OCI-LY1 (cell line): ENCODE data around the gene RBMS3.

Experiments
- H2AFZ ChIP-seq: fragments of 200-600 bp; sonication (generic), shearing (Covaris generic); 2 replicates; pipeline ENCODE4 v1.6.0; 2014; ENCODE audit warnings: antibody characterized with exemption, mild to moderate bottlenecking, low read length
- H3F3A ChIP-seq: fragments of 200-600 bp; sonication (generic), shearing (Covaris generic); 2 replicates; pipeline ENCODE4 v1.6.0; 2014; ENCODE audit warnings: mild to moderate bottlenecking, antibody characterized with exemption, low read length, moderate library complexity; ENCODE audit not compliant: insufficient read depth
- H3K27ac ChIP-seq: fragments of 200-600 bp; sonication (generic); 2 replicates; pipeline ENCODE4 v1.5.1; 2014; ENCODE audit warnings: low read length, mixed run types, mild to moderate bottlenecking, low read depth; ENCODE audit not compliant: poor library complexity, severe bottlenecking
- H3K27me3 ChIP-seq: fragments of 200-600 bp; sonication (generic); 2 replicates; pipeline ENCODE4 v1.6.0; 2014; ENCODE audit warnings: antibody characterized with exemption, mild to moderate bottlenecking, low read length, moderate library complexity; ENCODE audit not compliant: insufficient read depth
- H3K36me3 ChIP-seq: fragments of 200-600 bp; sonication (generic); 2 replicates; pipeline ENCODE4 v1.6.1; 2014; ENCODE audit warnings: mild to moderate bottlenecking, antibody characterized with exemption, low read length, moderate library complexity, mixed read lengths; ENCODE audit not compliant: insufficient read depth
- H3K4me1 ChIP-seq: fragments of 200-600 bp; sonication (generic); 2 replicates; pipeline ENCODE4 v1.5.1; 2014; ENCODE audit warnings: mild to moderate bottlenecking, low read length, moderate library complexity; ENCODE audit not compliant: insufficient read depth, severe bottlenecking
- H3K4me2 ChIP-seq: fragments of 200-600 bp; sonication (generic), shearing (Covaris generic); 2 replicates; pipeline ENCODE4 v1.6.1; 2014; ENCODE audit warnings: low read length
- H3K4me3 ChIP-seq: fragments of 200-600 bp; sonication (generic); 2 replicates; pipeline ENCODE4 v1.5.1; 2014; ENCODE audit warnings: low read length, low read depth, mild to moderate bottlenecking, mixed read lengths; ENCODE audit not compliant: poor library complexity, severe bottlenecking
- H3K79me2 ChIP-seq: fragments of 200-600 bp; shearing (Covaris generic); 2 replicates; pipeline ENCODE4 v1.6.1; 2016; ENCODE audit warnings: mixed run types, low read length, mixed read lengths; ENCODE audit not compliant: insufficient read depth
- H3K9ac ChIP-seq: fragments of 200-600 bp; sonication (generic), shearing (Covaris generic); 2 replicates; pipeline ENCODE4 v1.6.1; 2014; ENCODE audit warnings: mild to moderate bottlenecking, low read length, mixed read lengths
- H3K9me2 ChIP-seq: fragments of 200-600 bp; sonication (generic), shearing (Covaris generic); 2 replicates; pipeline ENCODE4 v1.6.1; 2014; ENCODE audit warnings: low read depth, mild to moderate bottlenecking, low read length, mixed read lengths
- H3K9me3 ChIP-seq: fragments of 200-600 bp; shearing (Covaris generic); 2 replicates; pipeline ENCODE4 v1.6.1; 2014; ENCODE audit warnings: low read length, mixed read lengths
- H4K20me1 ChIP-seq: fragments of 200-600 bp; sonication (generic), shearing (Covaris generic); 2 replicates; pipeline ENCODE4 v1.6.0; 2016; ENCODE audit warnings: mild to moderate bottlenecking, low read length; ENCODE audit not compliant: insufficient read depth
- CTCF ChIP-seq: fragments of 200-600 bp; sonication (generic), shearing (Covaris generic); IDR thresholded peaks from 2 replicates; pipeline ENCODE4 v1.5.1; 2017; ENCODE audit warnings: mild to moderate bottlenecking, antibody characterized with exemption, low read length, moderate library complexity, mixed read lengths
- EZH2 ChIP-seq: fragments of 200-600 bp; sonication (generic), shearing (Covaris generic); IDR thresholded peaks from 2 replicates; pipeline ENCODE4 v1.8.0; 2017; ENCODE audit warnings: borderline replicate concordance, mixed run types, mild to moderate bottlenecking, antibody characterized with exemption, low read length, moderate library complexity, mixed read lengths

The RBMS3 gene

GRCh38 chr3:29683018-29683993 lies 402.4 kb downstream of the RBMS3 start:
- TF ChIP-seq CTCF, result no peak
- TF ChIP-seq EZH2, result no peak
- H3K4me3 ChIP-seq, result peak overlapping the region; percentile 35
- no peaks in the 10 kb centered on the region for H4K20me1 ChIP-seq
- H3K79me2 ChIP-seq, result no peaks in the 10 kb centered on the region
- H3K27me3 ChIP-seq, result no peaks in the 10 kb centered on the region
- peak overlapping the region; percentile 37; the same call in 1 of the 2 replicates for H3K9ac ChIP-seq
- H3F3A ChIP-seq, result no peaks in the 10 kb centered on the region
- H3K9me3 ChIP-seq, result no peaks in the 10 kb centered on the region; the same call in 1 of the 2 replicates
- H3K27ac ChIP-seq, result peak overlapping the region; percentile 83
- H3K9me2 ChIP-seq, result no peaks in the 10 kb centered on the region
- H2AFZ ChIP-seq, result no peak overlapping the region
- H3K36me3 ChIP-seq, result no peaks in the 10 kb centered on the region; the same call in 1 of the 2 replicates
- H3K4me1 ChIP-seq, result peaks cover 54% of the 10 kb centered on the region
- peak overlapping the region; percentile 63 for H3K4me2 ChIP-seq

DNA sequence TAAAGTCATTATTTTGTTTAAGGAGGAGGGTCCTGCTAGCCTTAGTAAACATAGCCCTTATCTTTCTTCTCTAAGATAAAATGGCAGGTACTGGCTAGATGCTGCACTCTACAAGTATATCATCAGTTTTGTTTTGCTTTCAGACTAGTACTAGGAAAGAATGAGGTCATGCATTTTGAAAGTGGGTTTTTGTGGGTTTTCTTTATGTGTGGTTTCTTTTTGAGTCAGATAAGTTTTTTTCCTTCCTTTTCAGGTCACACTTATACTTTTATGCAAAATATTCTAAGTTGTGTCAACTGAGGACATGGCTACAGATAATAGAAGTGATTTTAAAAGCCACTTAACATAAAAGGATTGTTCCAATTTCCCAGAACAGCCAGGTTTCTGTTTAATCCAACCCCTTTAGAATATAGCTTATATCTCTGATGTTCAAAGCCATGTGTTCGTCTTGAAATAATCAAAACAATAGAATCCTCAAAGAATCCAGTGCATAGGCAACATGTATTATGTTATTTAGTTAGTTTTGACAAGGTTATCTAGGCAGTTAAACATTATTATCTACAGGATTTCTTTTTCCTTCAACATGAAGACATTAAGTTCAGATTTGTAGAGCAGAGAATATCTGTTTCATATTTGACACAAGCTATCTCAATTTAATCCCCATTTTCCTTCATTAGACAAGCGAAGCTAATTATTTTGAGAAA lies 406.2 kb downstream of the RBMS3 start:
- Histone ChIP-seq H3K79me2 (no peaks in the 10 kb centered on the region), H3F3A (no peaks in the 10 kb centered on the region), H3K27ac (peak overlapping the region; percentile 65), H3K9me3 (no peaks in the 10 kb centered on the region; the same call in 1 of the 2 replicates), H3K36me3 (no peaks in the 10 kb centered on the region; the same call in 1 of the 2 replicates), H3K27me3 (no peaks in the 10 kb centered on the region), H3K9me2 (no peaks in the 10 kb centered on the region), H4K20me1 (no peaks in the 10 kb centered on the region), H3K4me3 (no peak overlapping the region), H3K9ac (no peak overlapping the region), H3K4me1 (peaks cover 53% of the 10 kb centered on the region), H2AFZ (no peak overlapping the region), H3K4me2 (peak overlapping the region; percentile 44)
- TF ChIP-seq EZH2 (no peak), CTCF (no peak)

GRCh38 chr3:29690686-29691353 lies 409.9 kb downstream of the RBMS3 start:
- Histone ChIP-seq H3K9me2 (no peaks in the 10 kb centered on the region), H3K4me1 (peaks cover 43% of the 10 kb centered on the region), H3K9me3 (no peaks in the 10 kb centered on the region), H3K27ac (no peak overlapping the region), H3K4me3 (no peak overlapping the region), H3F3A (no peaks in the 10 kb centered on the region; the same call in 1 of the 2 replicates), H3K79me2 (no peaks in the 10 kb centered on the region), H3K9ac (no peak overlapping the region), H2AFZ (no peak overlapping the region), H3K4me2 (no peak overlapping the region), H3K27me3 (no peaks in the 10 kb centered on the region), H3K36me3 (no peaks in the 10 kb centered on the region; the same call in 1 of the 2 replicates), H4K20me1 (no peaks in the 10 kb centered on the region)
- TF ChIP-seq CTCF, result no peak
- no peak for TF ChIP-seq EZH2
